ENCODE results near the gene CKMT2.
"Not testable (repeated sequence)": the region's sequence is repeated elsewhere in the genome, so short reads cannot be mapped to it uniquely, and the experiment has no call there.

CKMT2 gene

DNA sequence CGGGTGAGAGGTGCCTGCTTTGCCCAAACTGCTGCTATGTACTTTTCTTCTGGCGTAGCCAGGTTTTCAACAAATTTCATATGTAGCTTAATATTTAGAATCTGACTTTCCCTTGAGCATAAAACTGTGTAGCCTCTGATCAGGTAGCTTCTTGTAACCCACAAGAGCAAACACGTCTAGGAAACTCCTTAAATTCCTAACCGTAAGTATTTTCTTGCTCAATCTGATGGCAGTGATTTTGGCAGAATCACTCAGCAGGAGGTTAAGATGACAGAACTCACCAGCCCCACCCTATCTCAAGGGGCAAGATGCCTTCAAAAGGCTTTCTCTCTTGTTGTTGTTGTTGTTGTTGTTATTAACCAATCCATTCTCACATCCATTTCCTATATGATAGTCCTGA, 20.8 kb downstream of the CKMT2 start:
- DNase-seq, result no peak

- no peak for DNase-seq
These were observed 21.9 kb downstream of the CKMT2 start for GRCh38 chr5:81254886-81255559.

DNA sequence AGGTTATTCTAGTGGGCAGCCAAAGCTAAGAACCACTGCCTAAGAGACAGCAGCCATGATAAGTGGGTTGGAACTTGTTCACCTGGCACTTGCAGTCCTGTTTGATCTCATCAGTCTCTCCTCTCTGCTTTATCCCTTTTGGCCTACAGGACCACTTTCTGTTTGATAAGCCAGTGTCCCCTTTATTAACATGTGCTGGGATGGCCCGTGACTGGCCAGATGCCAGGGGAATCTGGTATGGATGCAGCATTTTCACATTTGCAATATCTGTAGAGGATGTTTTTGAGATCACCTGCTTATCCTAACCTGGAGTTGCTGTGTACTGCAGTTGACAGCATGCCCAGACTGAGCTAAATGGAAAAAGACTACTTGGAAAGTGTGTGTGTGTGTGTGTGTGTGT, 23.6 kb downstream of the CKMT2 start:
- no peak for DNase-seq

- DNase-seq, result not testable (repeated sequence)
These were observed 29.7 kb downstream of the CKMT2 start for GRCh38 chr5:81262796-81263195.

DNA sequence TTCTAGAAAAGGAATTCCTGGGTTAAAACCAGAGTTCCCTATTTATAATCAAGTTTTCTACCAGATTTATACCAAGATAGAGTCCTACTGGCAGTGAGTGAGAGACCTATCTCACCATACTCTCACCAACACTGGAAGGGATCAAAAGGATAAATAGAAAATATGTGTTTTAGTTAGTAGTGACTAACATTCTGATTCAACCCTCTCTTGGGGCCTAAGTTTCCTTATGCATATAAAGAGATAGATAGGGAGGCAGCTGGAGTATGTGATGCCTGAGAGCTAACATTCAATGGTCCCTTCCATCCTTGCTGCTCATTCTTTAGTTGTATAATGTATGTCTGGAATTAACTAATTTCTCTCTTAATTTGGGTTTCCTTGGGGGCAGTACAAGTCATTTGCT, 32.0 kb downstream of the CKMT2 start:
- no peak for DNase-seq

DNA sequence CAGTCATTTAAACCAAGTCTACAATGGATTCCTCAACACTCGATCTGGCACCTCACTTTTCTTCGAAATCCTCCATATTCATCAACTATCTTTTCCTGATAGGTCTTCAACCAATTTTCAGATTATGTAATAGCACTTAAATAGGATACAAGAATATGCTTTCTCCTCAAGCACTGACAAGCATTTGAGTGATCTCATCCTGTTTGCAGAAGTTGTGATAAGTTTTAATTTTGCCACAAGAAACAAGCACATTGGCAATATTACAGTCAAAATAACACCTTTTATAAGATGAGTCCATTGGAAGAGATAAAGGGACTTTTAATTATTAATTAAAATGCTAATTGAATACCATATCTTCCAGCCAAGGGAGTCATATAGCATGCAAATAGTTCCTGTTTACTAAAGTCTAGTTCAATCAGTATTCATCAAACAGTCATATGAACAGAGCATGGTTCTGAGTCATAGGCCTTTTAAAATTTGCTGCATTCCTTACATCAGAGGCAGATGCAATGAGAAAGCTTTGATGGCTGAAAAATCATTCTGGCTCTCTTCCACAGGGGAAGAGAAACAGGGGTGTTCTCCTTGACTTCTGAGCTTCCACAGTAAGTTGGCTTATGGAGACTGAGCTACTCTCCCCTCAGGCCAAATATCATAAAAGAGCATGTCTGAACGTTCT, 35.5 kb downstream of the CKMT2 start:
- DNase-seq, result no peak

GRCh38 chr5:81269751-81270393, 36.8 kb downstream of the CKMT2 start:
- DNase-seq, result no peak

- DNase-seq, result not testable (repeated sequence)
These were observed 37.4 kb downstream of the CKMT2 start for GRCh38 chr5:81270394-81271027.

DNA sequence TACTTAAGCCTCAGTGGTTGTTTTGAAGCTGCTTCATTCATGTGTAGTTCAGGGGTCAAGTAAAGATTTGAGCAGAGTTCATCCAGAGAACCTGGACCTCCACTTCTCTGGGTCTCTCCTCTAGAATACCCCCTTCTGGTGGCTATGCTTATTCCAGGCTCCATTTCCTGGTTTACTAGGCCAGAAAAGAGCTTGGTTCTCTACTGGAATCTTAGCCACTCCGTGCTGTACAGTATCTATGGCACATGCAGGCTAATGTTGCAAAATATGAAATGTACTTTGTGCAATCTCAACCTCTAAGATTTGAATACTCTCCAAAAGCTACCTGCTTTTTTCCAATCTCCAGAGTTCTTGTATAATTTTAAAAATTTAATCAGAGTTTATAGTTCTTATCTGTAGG, 50.9 kb downstream of the CKMT2 start:
- DNase-seq, result no peak

DNA sequence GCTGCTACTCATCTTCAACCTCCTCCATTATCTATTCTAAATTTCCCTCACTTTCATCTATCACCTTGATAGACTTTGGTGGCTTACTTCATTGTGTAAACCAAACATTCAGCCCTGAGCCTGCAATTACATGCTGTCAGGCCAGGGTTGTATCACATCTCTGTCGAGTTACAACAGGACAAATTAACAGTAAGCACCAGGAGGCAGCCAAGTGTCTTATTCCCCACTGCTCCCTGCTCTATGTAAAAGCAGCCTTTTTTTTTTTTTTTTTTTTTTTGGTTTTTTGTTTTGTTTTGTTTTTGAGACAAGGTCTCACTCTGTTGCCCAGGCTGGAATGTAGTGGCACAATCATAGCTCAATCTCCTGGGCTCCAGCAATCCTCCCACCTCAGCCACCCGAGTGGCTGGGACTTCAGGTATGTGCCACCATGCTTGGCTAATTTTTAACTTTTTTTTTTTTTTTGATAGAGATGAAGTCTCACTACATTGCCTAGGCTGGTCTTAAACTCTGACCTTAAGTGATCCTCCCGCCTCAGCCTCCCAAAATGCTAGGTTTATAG, 53.0 kb downstream of the CKMT2 start:
- no peak for DNase-seq

GRCh38 chr5:81288021-81288433, 54.9 kb downstream of the CKMT2 start:
- no peak for DNase-seq

DNA sequence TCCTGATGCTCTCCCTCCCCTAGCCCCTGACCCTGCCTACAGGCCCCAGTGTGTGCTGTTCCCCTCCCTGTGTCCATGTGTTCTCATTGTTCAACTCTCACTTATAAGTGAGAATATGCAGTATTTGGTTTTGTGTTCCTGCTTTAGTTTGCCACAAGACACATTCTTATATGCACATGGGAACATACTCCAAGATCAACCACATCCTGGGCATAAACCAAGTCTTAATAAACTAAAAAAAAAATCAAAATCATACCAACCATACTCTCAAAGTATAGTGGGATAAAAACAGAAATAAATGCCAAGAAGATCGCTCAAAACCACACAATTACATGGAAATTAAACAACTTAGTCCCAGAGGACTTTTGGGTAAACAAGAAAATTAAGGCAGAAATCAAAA, 57.0 kb downstream of the CKMT2 start:
- no peak for DNase-seq

DNA sequence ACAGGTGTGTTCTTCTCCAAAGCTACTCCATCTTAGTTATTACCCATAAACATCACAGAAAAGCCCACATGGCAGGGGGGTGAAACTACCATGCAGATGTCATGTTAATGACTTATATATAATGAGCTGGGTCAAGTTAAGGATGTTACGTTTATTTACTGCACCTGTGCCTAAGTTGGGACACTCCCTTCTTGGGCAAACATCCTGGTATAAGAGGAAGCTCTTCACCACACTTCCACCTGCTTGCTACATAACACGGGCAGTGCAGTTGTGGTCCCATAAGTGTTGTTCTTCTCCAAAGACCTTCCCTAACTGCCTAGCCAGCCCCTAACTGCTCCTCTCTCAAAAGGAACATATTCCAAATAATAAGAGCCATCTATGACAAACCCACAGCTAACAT, 59.0 kb downstream of the CKMT2 start:
- DNase-seq, result no peak

DNA sequence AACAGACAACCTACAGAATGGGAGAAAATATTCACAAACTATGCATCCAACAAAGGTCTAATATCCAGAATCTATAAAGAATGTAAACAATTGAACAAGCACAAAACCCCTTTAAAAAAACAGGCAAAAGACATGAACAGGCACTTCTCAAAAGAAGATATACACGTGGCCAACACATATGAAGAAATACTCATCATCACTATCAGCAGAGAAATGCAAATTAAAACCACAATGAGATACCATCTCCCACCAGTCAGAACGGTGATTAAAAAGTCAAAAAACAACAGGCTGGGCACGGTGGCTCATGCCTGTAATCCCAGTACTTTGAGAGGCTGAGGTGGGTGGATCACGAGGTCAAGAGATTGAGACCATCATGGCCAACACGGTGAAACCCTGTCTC, 60.9 kb downstream of the CKMT2 start:
- DNase-seq, result not testable (repeated sequence)

- no peak for DNase-seq
These were observed 64.4 kb downstream of the CKMT2 start for GRCh38 chr5:81297531-81297930.

DNA sequence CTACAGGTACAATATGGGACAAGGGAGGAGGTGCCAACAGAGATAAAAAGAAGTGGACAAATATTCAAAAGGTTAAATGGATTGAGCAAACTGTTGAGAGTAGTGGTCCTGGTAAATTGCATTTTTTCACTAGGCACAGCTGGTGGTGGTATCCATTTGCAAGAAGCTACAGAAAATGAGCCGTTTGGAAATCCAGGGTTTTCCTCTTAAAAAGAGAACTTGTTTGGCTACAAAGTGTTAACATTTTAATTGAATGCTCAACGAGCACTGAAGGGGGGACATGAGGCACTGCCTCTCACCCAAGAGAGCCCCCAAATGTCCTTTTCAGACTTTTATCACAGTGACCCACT, 67.8 kb downstream of the CKMT2 start:
- no peak for DNase-seq

DNA sequence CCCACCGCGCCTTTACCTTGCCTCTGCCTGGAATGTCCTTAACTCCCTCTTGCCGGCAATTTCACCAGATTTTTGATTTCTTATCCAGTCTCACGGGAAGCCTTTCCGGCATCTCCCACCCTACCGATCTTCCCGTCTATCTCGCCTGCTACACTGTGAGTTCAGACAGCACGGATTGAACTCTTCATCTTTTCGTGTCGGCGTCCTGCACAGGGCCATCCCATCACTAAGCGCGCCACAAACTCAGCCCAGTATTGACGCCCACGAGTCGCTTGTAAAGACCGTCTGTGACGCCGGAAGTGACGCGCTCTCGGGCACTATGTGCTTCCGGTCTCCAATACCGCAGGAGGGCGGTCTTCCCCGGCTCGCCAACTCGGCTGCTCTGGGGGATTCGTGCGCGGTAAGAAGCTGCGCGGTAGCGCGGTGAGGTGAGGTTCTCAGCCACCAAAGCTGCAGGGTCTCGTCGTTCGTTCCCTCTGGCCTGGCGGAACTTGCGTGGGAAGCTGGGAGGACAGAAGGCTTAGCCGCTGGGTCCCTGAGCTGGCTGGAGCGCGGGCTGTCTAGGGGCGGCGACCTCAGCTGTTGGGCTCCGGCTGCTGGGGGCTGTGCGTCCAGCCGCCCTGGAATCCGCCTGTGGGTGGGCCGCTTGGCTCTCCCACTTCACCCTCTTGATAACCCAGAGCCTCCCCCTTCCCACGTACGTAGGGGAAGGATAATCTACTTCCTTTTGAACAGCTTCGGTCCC, 68.3 kb downstream of the CKMT2 start, which contains the start of gene ZCCHC9:
Gene ZCCHC9 (plus strand): TSS at position 317 of the 745 bp plus-strand sequence. CDS start 3,171 bp downstream, outside the sequence.
- DNase-seq, result peak; percentile 92 to 93

DNA sequence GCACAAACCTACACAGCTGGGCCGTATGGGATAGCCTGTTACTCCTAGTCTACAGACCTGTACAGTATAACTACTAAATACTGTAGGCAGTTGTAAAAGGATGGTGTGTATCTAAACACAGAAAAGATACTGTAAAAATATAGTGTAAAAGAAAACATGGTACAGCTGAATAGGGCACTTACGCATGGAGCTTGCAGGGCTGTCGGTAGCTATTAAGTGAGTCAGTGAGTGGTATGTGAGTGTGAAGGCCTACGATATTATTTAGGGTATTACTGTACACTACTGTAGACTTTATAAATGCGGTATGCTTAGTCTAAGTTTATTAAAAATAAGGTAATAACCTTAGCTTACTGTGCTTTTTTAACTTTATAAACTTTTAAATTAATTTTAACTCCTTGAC, 69.5 kb downstream of the CKMT2 start:
- DNase-seq, result no peak

GRCh38 chr5:81303563-81303962, 70.4 kb downstream of the CKMT2 start:
- no peak for DNase-seq

GRCh38 chr5:81305785-81306184, 72.7 kb downstream of the CKMT2 start:
- DNase-seq, result no peak

- DNase-seq, result no peak
These were observed 75.7 kb downstream of the CKMT2 start for GRCh38 chr5:81308836-81309235.

- DNase-seq, result no peak
These were observed 77.4 kb downstream of the CKMT2 start for GRCh38 chr5:81310402-81311063.

Data from stimulated activated CD4-positive, alpha-beta T cell treated with anti-CD3 and anti-CD28 coated beads, Interleukin-2, amount 100 ng/mL, for 24 hours (primary cell).